GM12891 (cell line): ENCODE measurements around the gene TMC1.

Source experiments
- POLR2A ChIP-seq: IDR thresholded peaks from 2 replicates; pipeline ENCODE4 v1.6.1; 2011; ENCODE audit warnings: low read depth, low read length, control low read depth
- POLR2AphosphoS5 ChIP-seq: IDR thresholded peaks from 2 replicates; pipeline ENCODE4 v1.6.1; 2011; ENCODE audit warnings: low read depth, low read length, control low read depth

GRCh38 chr9:72565535-72565934, 44.1 kb downstream of the TMC1 start:
- no peak for TF ChIP-seq POLR2AphosphoS5
- TF ChIP-seq POLR2A: no peak
